Vagina (tissue), 2 donors: ENCODE data around the gene FBLL1. TPM values are rescaled to one million over a fixed set of nuclear protein-coding genes. Genes with fewer than 3 reads are reported as not detected.

Source experiments
- DNase-seq, 2 donors: peaks; one replicate each; pipeline ENCODE4 v3.0.0-alpha.2; 2017; ENCODE audit errors: extremely low spot score in 2 of 2
- H3K27ac ChIP-seq: fragments of 200-600 bp; sonication (generic); one replicate; pipeline ENCODE4 v1.5.1; 2019
- H3K27me3 ChIP-seq: fragments of 200-600 bp; sonication (generic); one replicate; pipeline ENCODE4 v1.5.1; 2019
- H3K36me3 ChIP-seq, 2 donors: fragments of 200-600 bp; sonication (generic); one replicate each; pipeline ENCODE4 v1.5.1; 2017 to 2019
- H3K4me1 ChIP-seq: fragments of 200-600 bp; sonication (generic); one replicate; pipeline ENCODE4 v1.5.1; 2019
- H3K4me3 ChIP-seq, 2 donors: fragments of 200-600 bp; sonication (generic); 1 replicate in 1 of 2; 2 replicates in 1 of 2; pipeline ENCODE4 v1.5.1; 2016 to 2019
- H3K9me3 ChIP-seq: fragments of 200-600 bp; sonication (generic); one replicate; pipeline ENCODE4 v1.5.1; 2019
- POLR2A ChIP-seq, 2 donors: fragments of 450-650 bp; IDR thresholded peaks; one replicate each; pipeline ENCODE4 v1.6.1; 2017; ENCODE audit warnings: antibody characterized with exemption in 2 of 2, mild to moderate bottlenecking in 2 of 2, moderate library complexity in 2 of 2
- POLR2AphosphoS5 ChIP-seq, 2 donors: sonication (generic); formaldehyde crosslinking; IDR thresholded peaks; one replicate each; pipeline ENCODE4 v1.9.0; 2017; ENCODE audit warnings: antibody characterized with exemption in 2 of 2, mild to moderate bottlenecking in 2 of 2, low read depth in 1 of 2; ENCODE audit not compliant: insufficient read depth in 1 of 2
- intact Hi-C: fragments of 100-400 bp; cut with DNase I; formaldehyde crosslinking; loops from one replicate; pipeline ENCODE4 v1.15.1; 2023
- total RNA-seq: library from RNA; depleted of rRNA; stranded (reverse); fragments of >200 nt; gene quantifications from one replicate; pipeline ENCODE4 v1.2.3, GENCODE V29; 2016
- TF ChIP-seq, protein P1 (sequence below), 3 experiments: fragments of 450-650 bp in 2 of 3; fragments of 200-600 bp in 1 of 3; sonication (generic) in 1 of 3; IDR thresholded peaks; one replicate each; pipeline ENCODE4 v1.5.1; 2017 to 2019; ENCODE audit warnings: antibody characterized with exemption in 3 of 3, mild to moderate bottlenecking in 2 of 3, moderate library complexity in 2 of 3

FBLL1 gene
- total RNA-seq, 1 donor from 2014 or later, result not detected

DNA sequence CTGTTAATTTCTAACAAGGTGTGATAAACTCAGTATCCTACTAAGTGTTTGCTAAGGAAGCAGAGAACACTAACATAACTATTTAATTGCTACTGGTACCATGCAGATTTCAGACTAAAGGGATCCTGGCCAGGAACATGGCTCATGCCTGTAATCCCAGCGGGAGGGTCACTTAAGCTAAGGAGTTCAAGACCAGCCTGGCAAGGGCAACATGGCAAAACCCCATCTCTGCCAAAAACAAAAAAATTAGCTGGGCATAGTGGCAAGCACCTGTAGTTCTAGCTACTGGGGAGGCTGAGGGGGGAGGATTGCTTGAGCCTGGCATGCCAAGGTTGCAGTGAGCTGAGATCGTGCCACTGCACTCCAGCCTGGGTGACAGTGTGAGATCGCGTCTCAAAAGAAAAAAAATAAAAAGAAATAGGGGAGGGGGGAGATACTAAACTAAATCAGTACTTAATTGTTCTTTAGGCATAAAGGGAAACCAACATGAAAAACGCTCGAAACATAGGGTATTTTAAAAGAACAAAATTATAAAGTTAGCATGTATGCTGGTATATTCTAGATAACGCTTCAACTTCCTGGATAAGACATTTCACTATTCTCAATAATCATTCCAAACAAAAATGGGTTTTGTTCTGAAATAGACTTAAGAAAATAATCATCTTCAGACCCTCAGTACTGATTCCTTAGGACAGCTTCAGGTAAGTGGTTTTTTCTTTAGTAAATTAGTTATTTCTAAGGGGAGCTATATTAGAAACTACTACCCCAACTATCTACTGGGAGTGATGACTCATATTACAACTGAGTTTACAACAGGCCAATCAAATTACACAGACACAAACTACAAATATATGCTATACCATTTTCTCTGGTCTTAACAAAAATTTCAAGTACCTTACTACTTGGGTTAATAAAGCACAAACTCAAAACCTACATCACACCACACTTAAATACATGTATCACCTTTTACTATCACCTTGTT, 46.6 kb downstream of the FBLL1 start:
- Histone ChIP-seq H3K9me3 (no peaks in the 10 kb centered on the region), H3K4me3 (no peak overlapping the region), H3K36me3 (no peaks in the 10 kb centered on the region), H3K27me3 (no peaks in the 10 kb centered on the region), H3K27ac (no peak overlapping the region), H3K4me1 (peaks cover 41% of the 10 kb centered on the region)
- no peak for DNase-seq
- intact Hi-C loops, result no loop called here
- TF ChIP-seq, protein P1, sequence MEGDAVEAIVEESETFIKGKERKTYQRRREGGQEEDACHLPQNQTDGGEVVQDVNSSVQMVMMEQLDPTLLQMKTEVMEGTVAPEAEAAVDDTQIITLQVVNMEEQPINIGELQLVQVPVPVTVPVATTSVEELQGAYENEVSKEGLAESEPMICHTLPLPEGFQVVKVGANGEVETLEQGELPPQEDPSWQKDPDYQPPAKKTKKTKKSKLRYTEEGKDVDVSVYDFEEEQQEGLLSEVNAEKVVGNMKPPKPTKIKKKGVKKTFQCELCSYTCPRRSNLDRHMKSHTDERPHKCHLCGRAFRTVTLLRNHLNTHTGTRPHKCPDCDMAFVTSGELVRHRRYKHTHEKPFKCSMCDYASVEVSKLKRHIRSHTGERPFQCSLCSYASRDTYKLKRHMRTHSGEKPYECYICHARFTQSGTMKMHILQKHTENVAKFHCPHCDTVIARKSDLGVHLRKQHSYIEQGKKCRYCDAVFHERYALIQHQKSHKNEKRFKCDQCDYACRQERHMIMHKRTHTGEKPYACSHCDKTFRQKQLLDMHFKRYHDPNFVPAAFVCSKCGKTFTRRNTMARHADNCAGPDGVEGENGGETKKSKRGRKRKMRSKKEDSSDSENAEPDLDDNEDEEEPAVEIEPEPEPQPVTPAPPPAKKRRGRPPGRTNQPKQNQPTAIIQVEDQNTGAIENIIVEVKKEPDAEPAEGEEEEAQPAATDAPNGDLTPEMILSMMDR (IDR thresholded peaks at IDR 0.05), result no peak
- TF ChIP-seq POLR2A (IDR thresholded peaks at IDR 0.05) (no peak), POLR2AphosphoS5 (IDR thresholded peaks at IDR 0.05; ENCODE audit: insufficient read depth in 1 of 2, low read depth in 1 of 2) (no peak)

DNA sequence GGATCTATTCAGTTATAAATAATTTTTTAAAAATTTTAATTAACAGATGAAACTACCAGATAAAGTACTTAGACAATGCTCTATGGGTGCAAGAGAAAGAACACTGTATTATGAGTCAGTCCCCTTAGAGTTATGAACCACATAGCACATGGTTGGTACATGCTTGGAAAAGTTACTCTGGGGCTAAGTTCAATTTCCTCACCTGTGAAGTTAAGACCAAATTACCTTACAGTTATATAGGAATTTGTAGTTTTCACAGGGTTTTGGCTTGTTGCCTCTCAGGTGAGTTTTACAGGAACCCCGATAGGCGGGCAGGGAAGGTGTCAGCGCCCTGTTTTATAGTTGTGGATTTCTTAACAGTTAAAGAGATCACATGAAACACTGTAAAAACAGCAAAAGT, 48.9 kb downstream of the FBLL1 start:
- intact Hi-C loops, result no loop called here
- H3K27ac ChIP-seq, result peak overlapping the region; percentile 96

DNA sequence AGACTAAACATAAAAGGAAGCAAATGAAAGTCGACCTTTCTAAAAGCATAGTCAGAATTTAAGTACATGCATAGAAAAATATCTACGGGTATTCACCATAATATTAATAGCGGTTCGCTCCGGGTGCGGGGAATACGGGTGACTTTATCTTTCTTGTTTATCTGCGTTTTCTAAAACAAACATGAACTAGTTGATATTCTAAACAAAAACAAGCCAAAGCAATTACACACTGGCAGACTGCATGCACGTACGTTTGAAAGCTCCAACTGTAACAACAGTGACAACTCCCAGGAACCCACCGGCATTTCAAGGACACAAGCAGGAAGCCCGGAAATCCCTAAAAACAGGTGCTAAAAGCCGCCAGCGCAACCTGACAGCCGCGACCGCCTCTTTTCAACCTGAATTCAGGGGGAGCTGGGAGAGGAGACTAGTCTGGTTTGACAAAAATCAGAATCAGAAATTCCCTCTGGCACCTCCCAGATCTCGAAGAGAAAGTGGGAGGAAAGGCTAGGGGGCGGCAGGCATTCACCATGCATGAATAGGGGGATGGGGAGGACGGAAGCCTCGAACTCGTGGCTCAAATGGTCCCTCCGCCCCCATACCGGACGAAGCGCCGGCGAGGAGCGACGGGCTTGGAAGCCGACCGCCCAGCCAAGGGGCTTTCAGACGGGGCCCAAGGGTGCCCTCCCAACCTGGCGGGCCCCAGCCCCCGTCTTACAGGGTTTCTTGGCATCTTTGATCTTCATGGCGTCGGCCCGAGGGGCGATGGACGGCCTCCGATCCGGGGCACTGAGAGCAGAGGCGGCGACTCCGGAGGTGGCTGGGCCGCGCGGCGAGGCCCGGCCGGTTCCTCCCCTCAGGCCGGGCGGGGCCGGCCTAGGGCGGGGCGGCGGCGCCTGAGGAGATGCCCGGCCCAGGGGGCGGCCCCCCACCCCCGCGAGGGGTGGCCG, 49.7 kb downstream of the FBLL1 start, which contains the start of gene PANK3:
TSS of gene PANK3 (minus strand) at position 831 of the 950 bp plus-strand sequence. CDS start at position 746, 85 bp downstream.
- Histone ChIP-seq H3K4me1 (peaks cover 34% of the 10 kb centered on the region), H3K9me3 (no peaks in the 10 kb centered on the region), H3K36me3 (no peaks in the 10 kb centered on the region), H3K27ac (peak within 1 kb of the TSS; percentile 96), H3K27me3 (no peaks in the 10 kb centered on the region), H3K4me3 (peak within 1 kb of the TSS; percentile 90 to 93)
- TF ChIP-seq, protein P1 (IDR thresholded peaks at IDR 0.05), result no peak
- TF ChIP-seq POLR2A (IDR thresholded peaks at IDR 0.05), result no peak
- no peak for TF ChIP-seq POLR2AphosphoS5 (IDR thresholded peaks at IDR 0.05; ENCODE audit: insufficient read depth in 1 of 2, low read depth in 1 of 2)
- no peak for DNase-seq
- intact Hi-C loops, result no loop called here

More for the DNA sequence above, 48.9 kb downstream of the FBLL1 start:
- H3K27me3 ChIP-seq, result no peaks in the 10 kb centered on the region
- peaks cover 34% of the 10 kb centered on the region for H3K4me1 ChIP-seq
- no peak for DNase-seq
- H3K4me3 ChIP-seq, result peak overlapping the region; percentile 90 to 93
- no peaks in the 10 kb centered on the region for H3K9me3 ChIP-seq
- TF ChIP-seq POLR2A (IDR thresholded peaks at IDR 0.05) (no peak), POLR2AphosphoS5 (IDR thresholded peaks at IDR 0.05; ENCODE audit: insufficient read depth in 1 of 2, low read depth in 1 of 2) (no peak)
- TF ChIP-seq, protein P1 (IDR thresholded peaks at IDR 0.05), result no peak
- no peaks in the 10 kb centered on the region for H3K36me3 ChIP-seq

DNA sequence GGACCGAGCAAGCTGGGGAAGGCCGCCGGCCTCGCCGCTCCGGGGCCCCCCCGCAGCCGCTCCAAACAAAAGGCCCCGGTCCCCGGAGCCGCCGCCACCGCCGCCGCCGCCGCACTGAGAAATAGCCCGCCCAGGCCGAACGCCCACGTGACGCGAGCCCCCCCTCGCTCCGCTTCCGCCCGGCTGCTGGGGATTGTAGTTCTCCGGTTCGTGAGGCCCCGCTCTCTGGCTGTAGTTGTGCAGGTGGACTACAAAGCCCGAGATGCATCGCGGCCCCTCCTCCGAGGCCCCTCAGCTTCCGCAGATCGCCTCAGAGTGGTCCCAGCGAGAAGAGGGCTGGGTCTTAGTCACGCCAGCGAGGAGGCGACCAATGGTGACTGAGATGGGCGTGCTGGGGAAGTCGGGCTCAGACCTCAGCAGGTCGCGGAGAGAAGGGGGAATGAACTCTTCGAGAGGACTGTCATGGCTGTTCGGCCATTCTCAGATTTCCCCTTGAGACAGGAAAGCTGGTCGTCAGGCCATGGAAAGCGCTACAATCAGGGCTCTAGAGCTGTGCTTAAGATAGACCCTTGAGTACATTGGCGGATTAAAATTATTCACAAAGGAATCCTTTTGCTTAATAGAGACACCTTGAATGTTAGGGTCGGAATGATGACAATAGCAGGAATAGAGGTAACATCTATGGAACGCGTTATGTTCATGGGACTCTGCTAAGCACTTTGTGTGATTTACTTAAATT, 50.6 kb downstream of the FBLL1 start:
- no peaks in the 10 kb centered on the region for H3K9me3 ChIP-seq
- H3K27me3 ChIP-seq, result no peaks in the 10 kb centered on the region
- H3K4me3 ChIP-seq, result peak overlapping the region; percentile 90 to 93
- TF ChIP-seq, protein P1 (IDR thresholded peaks at IDR 0.05), result no peak
- TF ChIP-seq POLR2AphosphoS5 (IDR thresholded peaks at IDR 0.05; ENCODE audit: insufficient read depth in 1 of 2, low read depth in 1 of 2) (peak; percentile 87 to 91), POLR2A (IDR thresholded peaks at IDR 0.05) (peak in 1 of 2 donors; percentile 94)
- DNase-seq, result peak in 1 of 2 donors; percentile 100
- H3K36me3 ChIP-seq, result no peaks in the 10 kb centered on the region
- intact Hi-C loops, result no loop called here
- peaks cover 34% of the 10 kb centered on the region for H3K4me1 ChIP-seq
- H3K27ac ChIP-seq, result peak overlapping the region; percentile 96
